ENCODE results near the gene FASN.

DNA sequence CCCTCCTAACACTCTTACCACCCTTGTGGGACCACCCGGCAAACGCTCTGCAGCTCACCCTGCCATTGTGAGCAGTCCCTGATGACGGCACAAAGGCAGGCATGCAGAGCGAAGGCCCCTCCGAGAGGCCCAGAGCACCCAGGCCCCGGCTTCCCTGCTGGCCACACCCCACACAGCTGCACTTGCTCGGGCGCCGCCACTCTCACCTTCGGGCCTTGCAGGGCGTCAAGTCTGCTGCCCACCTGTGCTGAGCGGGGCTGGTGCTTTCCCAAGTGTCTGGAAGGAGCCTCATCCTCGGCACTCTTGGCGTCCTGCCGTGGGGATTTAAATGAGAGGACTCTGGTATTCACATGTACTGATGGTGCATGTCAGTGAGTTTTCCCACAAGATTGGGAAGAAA lies 30.3 kb upstream of the FASN start:
- TF ChIP-seq, protein P1, sequence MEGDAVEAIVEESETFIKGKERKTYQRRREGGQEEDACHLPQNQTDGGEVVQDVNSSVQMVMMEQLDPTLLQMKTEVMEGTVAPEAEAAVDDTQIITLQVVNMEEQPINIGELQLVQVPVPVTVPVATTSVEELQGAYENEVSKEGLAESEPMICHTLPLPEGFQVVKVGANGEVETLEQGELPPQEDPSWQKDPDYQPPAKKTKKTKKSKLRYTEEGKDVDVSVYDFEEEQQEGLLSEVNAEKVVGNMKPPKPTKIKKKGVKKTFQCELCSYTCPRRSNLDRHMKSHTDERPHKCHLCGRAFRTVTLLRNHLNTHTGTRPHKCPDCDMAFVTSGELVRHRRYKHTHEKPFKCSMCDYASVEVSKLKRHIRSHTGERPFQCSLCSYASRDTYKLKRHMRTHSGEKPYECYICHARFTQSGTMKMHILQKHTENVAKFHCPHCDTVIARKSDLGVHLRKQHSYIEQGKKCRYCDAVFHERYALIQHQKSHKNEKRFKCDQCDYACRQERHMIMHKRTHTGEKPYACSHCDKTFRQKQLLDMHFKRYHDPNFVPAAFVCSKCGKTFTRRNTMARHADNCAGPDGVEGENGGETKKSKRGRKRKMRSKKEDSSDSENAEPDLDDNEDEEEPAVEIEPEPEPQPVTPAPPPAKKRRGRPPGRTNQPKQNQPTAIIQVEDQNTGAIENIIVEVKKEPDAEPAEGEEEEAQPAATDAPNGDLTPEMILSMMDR (conservative IDR thresholded peaks at IDR 0.05; ENCODE audit: low read length), result no peak
- no peak for TF ChIP-seq EZH2phosphoT487 (IDR thresholded peaks at IDR 0.05; ENCODE audit: borderline replicate concordance)
